Stimulated activated CD8-positive, alpha-beta memory T cell treated with anti-CD3 and anti-CD28 coated beads, Interleukin-2, amount 100 ng/mL, for 48 hours (primary cell): ENCODE measurements around the gene PSMD11.

Experiments
- DNase-seq, 2 donors: peaks; one replicate each; pipeline ENCODE4 v3.0.0-alpha.2; 2020; ENCODE audit warnings: low read depth in 2 of 2

The PSMD11 gene

GRCh38 chr17:32490101-32490482 lies 45.8 kb downstream of the PSMD11 start:
- no peak for DNase-seq

- no peak for DNase-seq
These were observed 47.3 kb downstream of the PSMD11 start for GRCh38 chr17:32491371-32492263.

- DNase-seq, result no peak
These were observed 47.9 kb downstream of the PSMD11 start for GRCh38 chr17:32492264-32492589.

GRCh38 chr17:32492648-32493289 lies 48.5 kb downstream of the PSMD11 start:
- DNase-seq, result no peak

GRCh38 chr17:32493571-32493970 lies 49.3 kb downstream of the PSMD11 start:
- no peak for DNase-seq

GRCh38 chr17:32493976-32494513 lies 49.7 kb downstream of the PSMD11 start:
- no peak for DNase-seq

- DNase-seq, result no peak
These were observed 50.5 kb downstream of the PSMD11 start for GRCh38 chr17:32494621-32495358.

- no peak for DNase-seq
These were observed 51.3 kb downstream of the PSMD11 start for GRCh38 chr17:32495359-32496231.

GRCh38 chr17:32496395-32497073 lies 52.2 kb downstream of the PSMD11 start:
- no peak for DNase-seq

- DNase-seq, result no peak
These were observed 53.3 kb downstream of the PSMD11 start for GRCh38 chr17:32497431-32498205.

- no peak for DNase-seq
These were observed 54.1 kb downstream of the PSMD11 start for GRCh38 chr17:32498391-32498790.

GRCh38 chr17:32502013-32502412 lies 57.7 kb downstream of the PSMD11 start:
- no peak for DNase-seq

GRCh38 chr17:32502710-32503109 lies 58.4 kb downstream of the PSMD11 start:
- DNase-seq, result no peak

GRCh38 chr17:32503251-32504165 lies 59.2 kb downstream of the PSMD11 start:
- DNase-seq, result no peak

GRCh38 chr17:32504166-32504990 lies 60.1 kb downstream of the PSMD11 start:
- DNase-seq, result no peak

- DNase-seq, result no peak
These were observed 64.6 kb downstream of the PSMD11 start for GRCh38 chr17:32508926-32509325.

- no peak for DNase-seq
These were observed 66.2 kb downstream of the PSMD11 start for GRCh38 chr17:32510466-32510865.

GRCh38 chr17:32512328-32512727 lies 68.0 kb downstream of the PSMD11 start:
- no peak for DNase-seq
